Stimulated activated memory B cell treated with anti-CD40 and anti-IgM and Interleukin-4, amounts not matched to agents 10 μg/mL and 1 μg/mL and 100 μg/mL, for 72 hours (primary cell): ENCODE data around the gene SCAND1.

Experiments
- ATAC-seq: fragments of 150-1000 bp; cut with Tn5 transposase; 2 replicates; pipeline ENCODE4 v1.10.0; 2021
- H3K27ac Mint-ChIP-seq: one replicate; pipeline ENCODE4 v1.8.0; 2022; ENCODE audit warnings: mild to moderate bottlenecking, mixed read lengths
- H3K27me3 Mint-ChIP-seq: one replicate; pipeline ENCODE4 v1.8.0; 2022; ENCODE audit warnings: mixed read lengths
- H3K36me3 Mint-ChIP-seq: one replicate; pipeline ENCODE4 v1.8.0; 2022; ENCODE audit warnings: mixed read lengths
- H3K4me1 Mint-ChIP-seq: one replicate; pipeline ENCODE4 v1.8.0; 2022; ENCODE audit warnings: mixed read lengths
- H3K4me3 Mint-ChIP-seq: one replicate; pipeline ENCODE4 v1.8.0; 2022; ENCODE audit warnings: mild to moderate bottlenecking, moderate library complexity, mixed read lengths
- H3K9me3 Mint-ChIP-seq: one replicate; pipeline ENCODE4 v1.8.0; 2022; ENCODE audit warnings: mixed read lengths

The SCAND1 gene

GRCh38 chr20:35942243-35942642 is 12.1 kb downstream of the SCAND1 start:
- H3K4me1 Mint-ChIP-seq: no peaks in the 10 kb centered on the region
- H3K36me3 Mint-ChIP-seq: peaks cover 52% of the 10 kb centered on the region
- H3K27ac Mint-ChIP-seq: peak overlapping the region; percentile 21
- H3K9me3 Mint-ChIP-seq: no peaks in the 10 kb centered on the region
- no peak overlapping the region for H3K4me3 Mint-ChIP-seq
- no peak for ATAC-seq
- H3K27me3 Mint-ChIP-seq: no peaks in the 10 kb centered on the region

GRCh38 chr20:35941620-35942019 is 12.7 kb downstream of the SCAND1 start:
- H3K4me1 Mint-ChIP-seq: no peaks in the 10 kb centered on the region
- no peaks in the 10 kb centered on the region for H3K9me3 Mint-ChIP-seq
- peak overlapping the region; percentile 21 for H3K27ac Mint-ChIP-seq
- no peak for ATAC-seq
- no peaks in the 10 kb centered on the region for H3K27me3 Mint-ChIP-seq
- H3K4me3 Mint-ChIP-seq: no peak overlapping the region
- peaks cover 55% of the 10 kb centered on the region for H3K36me3 Mint-ChIP-seq

- Mint-ChIP-seq H3K27me3 (no peaks in the 10 kb centered on the region), H3K27ac (no peak overlapping the region), H3K4me3 (no peak overlapping the region), H3K36me3 (peaks cover 55% of the 10 kb centered on the region), H3K4me1 (no peaks in the 10 kb centered on the region), H3K9me3 (no peaks in the 10 kb centered on the region)
- ATAC-seq: no peak
Observed at GRCh38 chr20:35939264-35939663, 15.0 kb downstream of the SCAND1 start.

GRCh38 chr20:35934050-35934449 is 20.3 kb downstream of the SCAND1 start:
- Mint-ChIP-seq H3K4me1 (no peaks in the 10 kb centered on the region), H3K27ac (peak overlapping the region; percentile 36), H3K4me3 (no peak overlapping the region), H3K9me3 (no peaks in the 10 kb centered on the region), H3K27me3 (no peaks in the 10 kb centered on the region), H3K36me3 (peaks cover 71% of the 10 kb centered on the region)
- no peak for ATAC-seq

GRCh38 chr20:35929301-35929700 is 25.0 kb downstream of the SCAND1 start:
- H3K4me3 Mint-ChIP-seq: no peak overlapping the region

GRCh38 chr20:35920523-35920922 is 33.8 kb downstream of the SCAND1 start:
- H3K4me3 Mint-ChIP-seq: no peak overlapping the region
- no peaks in the 10 kb centered on the region for H3K27me3 Mint-ChIP-seq
- H3K9me3 Mint-ChIP-seq: no peaks in the 10 kb centered on the region
- H3K27ac Mint-ChIP-seq: no peak overlapping the region
- ATAC-seq: no peak
- H3K36me3 Mint-ChIP-seq: peaks cover 47% of the 10 kb centered on the region
- H3K4me1 Mint-ChIP-seq: no peaks in the 10 kb centered on the region

More at GRCh38 chr20:35929301-35929700, 25.0 kb downstream of the SCAND1 start:
- no peak for ATAC-seq
- Mint-ChIP-seq H3K4me1 (no peaks in the 10 kb centered on the region), H3K27ac (no peak overlapping the region), H3K27me3 (no peaks in the 10 kb centered on the region), H3K36me3 (peaks cover 66% of the 10 kb centered on the region), H3K9me3 (no peaks in the 10 kb centered on the region)

- no peaks in the 10 kb centered on the region for H3K27me3 Mint-ChIP-seq
- no peak overlapping the region for H3K4me3 Mint-ChIP-seq
- H3K36me3 Mint-ChIP-seq: peaks cover 49% of the 10 kb centered on the region
- no peak for ATAC-seq
- H3K4me1 Mint-ChIP-seq: no peaks in the 10 kb centered on the region
- H3K9me3 Mint-ChIP-seq: no peaks in the 10 kb centered on the region
- peak overlapping the region; percentile 18 for H3K27ac Mint-ChIP-seq
Observed at GRCh38 chr20:35918021-35918420, 36.3 kb downstream of the SCAND1 start.

- no peak overlapping the region for H3K4me3 Mint-ChIP-seq
- no peaks in the 10 kb centered on the region for H3K9me3 Mint-ChIP-seq
- no peak overlapping the region for H3K27ac Mint-ChIP-seq
- no peaks in the 10 kb centered on the region for H3K4me1 Mint-ChIP-seq
- H3K36me3 Mint-ChIP-seq: peaks cover 58% of the 10 kb centered on the region
- ATAC-seq: no peak
- H3K27me3 Mint-ChIP-seq: no peaks in the 10 kb centered on the region
Observed at GRCh38 chr20:35917077-35917476, 37.2 kb downstream of the SCAND1 start.

- Mint-ChIP-seq H3K4me1 (peaks cover 18% of the 10 kb centered on the region), H3K36me3 (peaks cover 46% of the 10 kb centered on the region), H3K27ac (no peak overlapping the region), H3K27me3 (no peaks in the 10 kb centered on the region), H3K9me3 (no peaks in the 10 kb centered on the region), H3K4me3 (no peak overlapping the region)
- no peak for ATAC-seq
Observed at GRCh38 chr20:35912881-35913280, 41.4 kb downstream of the SCAND1 start.

GRCh38 chr20:35910254-35910653 is 44.0 kb downstream of the SCAND1 start:
- no peak for ATAC-seq
- Mint-ChIP-seq H3K27me3 (no peaks in the 10 kb centered on the region), H3K4me1 (peaks cover 21% of the 10 kb centered on the region), H3K27ac (no peak overlapping the region), H3K4me3 (no peak overlapping the region), H3K9me3 (no peaks in the 10 kb centered on the region), H3K36me3 (peaks cover 53% of the 10 kb centered on the region)

GRCh38 chr20:35909796-35910195 is 44.5 kb downstream of the SCAND1 start:
- H3K4me1 Mint-ChIP-seq: peaks cover 23% of the 10 kb centered on the region
- H3K4me3 Mint-ChIP-seq: no peak overlapping the region
- peaks cover 58% of the 10 kb centered on the region for H3K36me3 Mint-ChIP-seq
- no peaks in the 10 kb centered on the region for H3K9me3 Mint-ChIP-seq
- H3K27ac Mint-ChIP-seq: no peak overlapping the region
- H3K27me3 Mint-ChIP-seq: no peaks in the 10 kb centered on the region
- ATAC-seq: no peak

GRCh38 chr20:35909176-35909575 is 45.1 kb downstream of the SCAND1 start:
- no peak overlapping the region for H3K4me3 Mint-ChIP-seq
- ATAC-seq: no peak
- no peaks in the 10 kb centered on the region for H3K27me3 Mint-ChIP-seq
- peaks cover 26% of the 10 kb centered on the region for H3K4me1 Mint-ChIP-seq
- H3K9me3 Mint-ChIP-seq: no peaks in the 10 kb centered on the region
- H3K27ac Mint-ChIP-seq: peak overlapping the region; percentile 16
- H3K36me3 Mint-ChIP-seq: peaks cover 61% of the 10 kb centered on the region

GRCh38 chr20:35908007-35908406 is 46.3 kb downstream of the SCAND1 start:
- Mint-ChIP-seq H3K9me3 (no peaks in the 10 kb centered on the region), H3K4me3 (no peak overlapping the region), H3K4me1 (peaks cover 26% of the 10 kb centered on the region), H3K27ac (no peak overlapping the region), H3K36me3 (peaks cover 53% of the 10 kb centered on the region), H3K27me3 (no peaks in the 10 kb centered on the region)
- no peak for ATAC-seq

GRCh38 chr20:35907017-35907701 is 47.1 kb downstream of the SCAND1 start:
- peaks cover 45% of the 10 kb centered on the region for H3K36me3 Mint-ChIP-seq
- no peaks in the 10 kb centered on the region for H3K9me3 Mint-ChIP-seq
- no peaks in the 10 kb centered on the region for H3K27me3 Mint-ChIP-seq
- no peak overlapping the region for H3K4me3 Mint-ChIP-seq
- H3K27ac Mint-ChIP-seq: no peak overlapping the region
- ATAC-seq: no peak
- peaks cover 26% of the 10 kb centered on the region for H3K4me1 Mint-ChIP-seq

- H3K36me3 Mint-ChIP-seq: peaks cover 45% of the 10 kb centered on the region
- no peak overlapping the region for H3K27ac Mint-ChIP-seq
Observed at GRCh38 chr20:35904982-35905663, 49.2 kb downstream of the SCAND1 start.

GRCh38 chr20:35903843-35904242 is 50.5 kb downstream of the SCAND1 start:
- peaks cover 49% of the 10 kb centered on the region for H3K36me3 Mint-ChIP-seq
- H3K4me3 Mint-ChIP-seq: no peak overlapping the region
- peaks cover 25% of the 10 kb centered on the region for H3K4me1 Mint-ChIP-seq
- no peaks in the 10 kb centered on the region for H3K9me3 Mint-ChIP-seq
- ATAC-seq: no peak
- H3K27me3 Mint-ChIP-seq: no peaks in the 10 kb centered on the region
- H3K27ac Mint-ChIP-seq: no peak overlapping the region

More at GRCh38 chr20:35904982-35905663, 49.2 kb downstream of the SCAND1 start:
- H3K4me3 Mint-ChIP-seq: no peak overlapping the region
- H3K27me3 Mint-ChIP-seq: no peaks in the 10 kb centered on the region
- peaks cover 34% of the 10 kb centered on the region for H3K4me1 Mint-ChIP-seq
- no peak for ATAC-seq
- no peaks in the 10 kb centered on the region for H3K9me3 Mint-ChIP-seq
